22Rv1 (cell line): ENCODE data around the gene PANK4.
A peak's percentile ranks its signal among the peaks of the same experiment; 100 is the strongest.

ENCODE experiments used
- H3K27ac ChIP-seq: fragments of 450-650 bp; 2 replicates; pipeline ENCODE4 v1.5.1; 2017
- ZFX ChIP-seq: fragments of 450-650 bp; IDR thresholded peaks from 2 replicates; pipeline ENCODE4 v1.6.1; 2017; ENCODE audit warnings: antibody characterized with exemption, borderline replicate concordance
- TF ChIP-seq, protein P1 (sequence below): fragments of 450-650 bp; IDR thresholded peaks from 2 replicates; pipeline ENCODE4 v1.5.1; 2017; ENCODE audit warnings: mild to moderate bottlenecking

Gene PANK4

DNA sequence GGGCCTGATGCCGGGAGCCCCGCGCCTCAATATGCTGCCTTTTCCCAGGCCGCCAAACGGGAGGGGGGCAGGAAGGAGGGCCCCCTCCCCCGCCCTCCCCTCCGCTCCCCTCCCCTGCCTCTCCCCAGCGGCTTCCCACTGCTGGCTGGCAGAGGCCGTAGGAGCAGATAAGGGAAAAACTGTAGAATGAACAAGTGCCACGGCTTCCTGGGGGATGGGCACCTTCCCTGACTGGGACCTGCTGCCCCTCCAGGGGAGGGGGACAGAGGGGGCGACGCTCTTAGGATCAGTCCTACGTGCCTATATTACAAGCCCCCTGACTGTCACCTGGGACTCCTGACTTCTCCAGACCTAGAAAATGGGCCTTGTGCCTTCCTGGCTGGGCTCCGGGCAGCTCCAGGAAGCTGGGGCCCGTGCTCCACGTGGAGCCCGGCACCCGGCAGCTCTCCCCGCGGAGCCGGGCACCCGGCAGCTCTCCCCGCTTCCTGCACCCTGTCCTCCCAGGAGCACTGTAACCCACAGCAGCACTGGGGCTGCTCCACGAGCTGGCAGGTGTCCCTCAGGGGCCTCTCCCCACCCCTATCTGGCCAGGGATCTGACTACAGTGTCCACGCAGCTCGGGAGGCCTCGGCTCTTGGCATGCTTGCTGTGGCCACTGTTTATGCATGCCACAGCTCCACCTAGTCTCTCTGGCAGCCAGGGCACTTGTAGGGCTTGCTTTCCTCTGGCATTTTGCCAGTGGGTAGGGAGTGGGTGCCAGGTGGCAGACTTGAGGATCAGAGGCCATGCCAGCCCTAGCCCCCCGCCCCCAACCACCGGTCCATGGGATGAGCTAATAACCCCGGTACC is 4.3 kb upstream of the PANK4 start:
- TF ChIP-seq, protein P1, sequence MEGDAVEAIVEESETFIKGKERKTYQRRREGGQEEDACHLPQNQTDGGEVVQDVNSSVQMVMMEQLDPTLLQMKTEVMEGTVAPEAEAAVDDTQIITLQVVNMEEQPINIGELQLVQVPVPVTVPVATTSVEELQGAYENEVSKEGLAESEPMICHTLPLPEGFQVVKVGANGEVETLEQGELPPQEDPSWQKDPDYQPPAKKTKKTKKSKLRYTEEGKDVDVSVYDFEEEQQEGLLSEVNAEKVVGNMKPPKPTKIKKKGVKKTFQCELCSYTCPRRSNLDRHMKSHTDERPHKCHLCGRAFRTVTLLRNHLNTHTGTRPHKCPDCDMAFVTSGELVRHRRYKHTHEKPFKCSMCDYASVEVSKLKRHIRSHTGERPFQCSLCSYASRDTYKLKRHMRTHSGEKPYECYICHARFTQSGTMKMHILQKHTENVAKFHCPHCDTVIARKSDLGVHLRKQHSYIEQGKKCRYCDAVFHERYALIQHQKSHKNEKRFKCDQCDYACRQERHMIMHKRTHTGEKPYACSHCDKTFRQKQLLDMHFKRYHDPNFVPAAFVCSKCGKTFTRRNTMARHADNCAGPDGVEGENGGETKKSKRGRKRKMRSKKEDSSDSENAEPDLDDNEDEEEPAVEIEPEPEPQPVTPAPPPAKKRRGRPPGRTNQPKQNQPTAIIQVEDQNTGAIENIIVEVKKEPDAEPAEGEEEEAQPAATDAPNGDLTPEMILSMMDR: no peak
- no peak for TF ChIP-seq ZFX
- H3K27ac ChIP-seq: no peak overlapping the region

DNA sequence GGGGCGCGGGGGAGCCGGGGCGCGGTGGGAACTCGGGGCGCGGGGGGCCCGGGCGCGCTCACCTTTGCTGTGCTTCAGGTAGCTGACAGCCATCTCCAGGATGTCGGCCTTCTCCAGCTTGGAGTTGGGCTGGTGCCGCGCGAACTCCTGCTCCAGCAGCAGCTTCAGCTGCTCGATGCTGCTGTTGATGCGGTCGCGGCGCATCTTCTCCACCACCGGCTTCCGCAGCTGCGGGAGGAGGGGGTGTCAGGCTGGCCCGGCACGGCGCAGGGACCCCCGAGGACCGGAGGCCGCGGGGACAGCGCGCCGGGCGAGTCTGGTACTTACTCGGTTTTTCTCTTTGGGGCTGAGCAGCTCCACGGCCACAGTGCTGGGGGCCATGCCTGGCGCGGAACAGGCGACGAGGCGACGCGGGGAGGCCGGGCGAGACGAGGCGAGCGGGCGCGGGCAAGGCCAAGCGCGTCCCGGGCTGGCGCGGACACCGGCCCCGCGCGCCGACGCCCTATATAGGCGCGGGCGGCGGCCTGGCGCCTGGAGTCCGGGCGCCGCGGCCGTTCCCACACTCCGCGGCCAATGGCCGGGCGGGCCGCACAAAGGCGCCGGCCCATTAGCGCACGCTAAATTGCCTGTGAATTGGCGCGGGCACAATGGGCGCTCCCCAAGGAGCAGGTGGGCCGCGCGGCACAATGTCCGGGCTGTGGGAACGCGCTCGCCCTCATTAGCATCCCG is 3.6 kb upstream of the PANK4 start, which contains the start of gene HES5:
HES5 (minus strand) TSS at position 480 of the 729 bp plus-strand sequence; CDS start at position 381, 99 bp downstream.
- TF ChIP-seq ZFX: no peak
- TF ChIP-seq, protein P1: no peak
- no peak within 1 kb of the TSS for H3K27ac ChIP-seq

DNA sequence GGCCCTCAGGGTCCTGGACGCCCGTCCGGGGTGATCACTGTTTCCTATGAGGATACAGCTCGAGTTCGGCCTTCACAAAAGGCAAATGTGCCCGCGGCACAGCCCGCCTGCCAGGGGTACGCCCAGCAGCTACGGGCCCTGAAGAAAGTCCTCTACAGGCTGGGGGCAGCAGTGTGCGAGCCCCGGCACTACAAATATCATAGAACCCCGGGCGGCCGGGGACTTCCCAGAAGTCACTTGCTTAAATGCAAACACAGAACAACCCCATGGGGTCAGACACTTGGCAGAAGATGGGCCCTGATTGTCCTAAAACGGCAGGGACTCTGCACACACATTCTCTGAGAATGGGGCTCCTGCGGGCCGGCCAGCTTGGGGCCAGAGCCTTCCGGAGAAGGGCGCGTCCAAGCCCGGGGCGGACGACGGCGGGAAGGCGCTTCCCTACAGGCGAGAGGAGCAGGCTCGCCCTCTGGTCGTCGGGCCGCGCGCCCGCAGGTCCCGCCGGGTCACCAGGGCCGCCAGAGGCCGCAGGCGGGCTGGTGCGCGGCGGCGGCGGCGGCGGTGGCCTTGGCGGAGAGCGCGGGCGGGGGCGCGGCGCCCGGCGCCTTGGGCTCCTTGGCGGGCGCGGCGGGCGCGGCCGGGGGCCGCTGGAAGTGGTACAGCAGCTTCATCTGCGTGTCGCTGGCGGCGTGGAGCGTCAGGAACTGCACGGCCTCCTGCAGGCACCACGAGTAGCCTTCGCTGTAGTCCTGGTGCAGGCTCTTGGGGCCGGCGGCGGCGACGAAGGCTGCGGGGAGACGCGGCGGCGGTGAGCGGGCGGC is 2.8 kb upstream of the PANK4 start:
- no peak for TF ChIP-seq ZFX
- TF ChIP-seq, protein P1: peak; percentile 46; the same call in 1 of the 2 replicates
- no peak overlapping the region for H3K27ac ChIP-seq

DNA sequence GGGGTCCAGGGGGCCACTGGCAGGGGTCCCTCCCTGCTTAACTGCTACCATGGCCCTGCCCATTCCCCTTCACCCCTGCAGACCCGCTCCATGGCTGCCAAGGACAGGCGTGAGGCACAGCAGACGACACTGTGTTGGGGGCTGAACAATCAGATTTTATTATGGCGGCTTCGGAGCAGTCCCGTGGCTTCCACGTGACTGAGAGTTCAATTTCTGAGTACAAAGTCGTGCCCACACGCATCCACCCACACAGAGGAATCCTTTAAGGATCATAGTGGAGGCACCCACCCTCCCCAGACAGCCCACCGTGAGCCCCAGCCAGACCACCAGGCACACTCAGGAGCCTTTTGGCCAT is 2.2 kb upstream of the PANK4 start:
- H3K27ac ChIP-seq: no peak overlapping the region
- TF ChIP-seq, protein P1: no peak
- no peak for TF ChIP-seq ZFX

DNA sequence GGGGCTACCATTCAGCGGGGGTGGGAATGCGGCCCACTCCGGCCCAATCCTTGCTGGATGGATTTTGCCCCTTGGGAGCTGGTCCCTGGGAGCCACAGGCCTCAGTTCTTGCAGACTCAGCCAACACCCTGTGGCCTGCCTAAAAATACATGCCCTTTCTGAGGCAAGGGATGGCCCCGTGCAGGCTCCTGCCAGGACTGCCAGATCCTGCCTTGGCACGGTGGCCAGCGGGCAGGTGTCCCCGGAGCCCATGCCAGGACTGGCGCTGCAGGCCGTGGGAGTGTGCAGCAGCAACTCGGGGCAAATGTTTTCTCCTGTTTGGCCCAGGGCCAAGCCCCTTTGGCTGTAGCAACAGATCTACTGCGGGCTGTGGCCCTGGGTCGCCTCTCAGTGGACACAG is 1.6 kb upstream of the PANK4 start:
- no peak overlapping the region for H3K27ac ChIP-seq

DNA sequence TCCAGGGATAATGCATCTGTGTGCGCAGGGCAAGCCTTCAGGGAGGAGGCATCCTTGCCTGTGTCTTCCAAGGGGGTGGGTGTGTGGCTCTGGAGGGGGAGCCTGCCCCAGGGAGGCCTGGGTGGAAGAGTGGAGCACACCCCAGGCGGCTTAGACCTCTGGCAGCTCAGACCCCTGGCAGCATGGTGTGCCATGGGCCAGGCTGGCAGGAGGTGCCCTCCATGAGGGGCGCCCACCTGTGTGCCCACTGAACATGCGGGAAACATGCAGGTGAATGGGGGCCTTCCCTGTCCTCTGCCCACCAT is 1.1 kb upstream of the PANK4 start:
- TF ChIP-seq, protein P1: no peak
- TF ChIP-seq ZFX: no peak

More for the DNA sequence above, 1.6 kb upstream of the PANK4 start:
- no peak for TF ChIP-seq ZFX
- TF ChIP-seq, protein P1: no peak

More for the DNA sequence above, 1.1 kb upstream of the PANK4 start:
- H3K27ac ChIP-seq: no peak overlapping the region
